Measurements from ENCODE around the gene PTRH2.
"Not testable (repeated sequence)": the region's sequence is repeated elsewhere in the genome, so short reads cannot be mapped to it uniquely, and the experiment has no call there.

PTRH2 gene

DNA sequence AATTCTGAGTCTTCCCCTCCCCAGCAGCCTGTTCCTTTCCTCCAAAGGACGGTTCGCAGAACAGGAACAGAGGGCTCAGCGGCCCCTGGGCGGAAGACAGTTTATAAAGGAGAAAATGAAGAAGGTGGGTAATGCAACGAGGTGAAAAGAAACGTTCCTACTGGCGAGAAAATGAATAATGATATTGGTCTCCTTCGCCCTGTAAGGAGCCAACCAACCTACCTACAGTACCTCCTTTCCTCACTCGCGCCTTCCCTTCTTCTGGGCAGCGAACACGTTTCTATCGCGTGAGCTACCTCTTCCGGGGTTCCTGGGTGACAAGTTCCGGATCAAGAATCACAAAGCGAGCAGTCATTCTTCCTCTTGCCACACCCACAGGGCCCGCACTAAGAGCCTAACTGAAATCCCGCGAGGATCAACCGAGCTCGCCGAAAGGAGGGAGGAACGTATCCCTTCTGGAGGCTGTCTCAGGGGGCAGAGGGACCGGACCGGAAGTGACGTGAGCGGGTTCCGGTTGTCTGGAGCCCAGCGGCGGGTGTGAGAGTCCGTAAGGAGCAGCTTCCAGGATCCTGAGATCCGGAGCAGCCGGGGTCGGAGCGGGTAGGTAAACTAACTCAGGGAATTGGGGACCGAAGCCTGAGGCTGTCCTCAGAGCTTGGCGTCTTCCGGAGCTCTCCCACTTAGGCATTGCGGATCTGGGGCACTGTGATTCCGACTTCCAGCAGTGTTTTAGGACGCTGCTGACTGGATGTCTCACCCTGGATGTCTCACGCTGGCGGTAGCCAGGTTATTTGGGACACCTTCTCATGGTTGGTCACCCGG lies at the start of gene PTRH2, which contains the start of gene VMP1:
TSS of gene PTRH2 (minus strand) at position 282 of the 822 bp plus-strand sequence. CDS start 9,452 bp downstream, outside the sequence.
TSS of gene VMP1 (plus strand) at position 506 of the 822 bp plus-strand sequence. CDS start 23,793 bp downstream, outside the sequence.
- H3K4me2 ChIP-seq (ENCODE audit: low read length), result peak within 1 kb of the TSS; percentile 84
- H3K4me3 ChIP-seq (ENCODE audit: low read length), result peak within 1 kb of the TSS; percentile 90
- peaks cover 34% of the 10 kb centered on the region for H3K4me1 ChIP-seq (ENCODE audit: control insufficient read depth, low read length)
- 0 out of 2 replicates have a peak, but pooled peaks cover 3% of the 10 kb centered on the region for H3F3A ChIP-seq (ENCODE audit: control insufficient read depth, insufficient read depth)
- H3K36me3 ChIP-seq (ENCODE audit: control insufficient read depth, low read length), result peaks cover 40% of the 10 kb centered on the region
- peaks cover 13% of the 10 kb centered on the region; the same call in 1 of the 2 replicates for H4K20me1 ChIP-seq (ENCODE audit: control insufficient read depth, insufficient read depth, low read depth, low read length)
- H3K27me3 ChIP-seq (ENCODE audit: control insufficient read depth, low read length), result no peaks in the 10 kb centered on the region
- no peak for TF ChIP-seq EZH2phosphoT487 (IDR thresholded peaks at IDR 0.05; ENCODE audit: borderline replicate concordance, low read length)
- TF ChIP-seq, protein P1, sequence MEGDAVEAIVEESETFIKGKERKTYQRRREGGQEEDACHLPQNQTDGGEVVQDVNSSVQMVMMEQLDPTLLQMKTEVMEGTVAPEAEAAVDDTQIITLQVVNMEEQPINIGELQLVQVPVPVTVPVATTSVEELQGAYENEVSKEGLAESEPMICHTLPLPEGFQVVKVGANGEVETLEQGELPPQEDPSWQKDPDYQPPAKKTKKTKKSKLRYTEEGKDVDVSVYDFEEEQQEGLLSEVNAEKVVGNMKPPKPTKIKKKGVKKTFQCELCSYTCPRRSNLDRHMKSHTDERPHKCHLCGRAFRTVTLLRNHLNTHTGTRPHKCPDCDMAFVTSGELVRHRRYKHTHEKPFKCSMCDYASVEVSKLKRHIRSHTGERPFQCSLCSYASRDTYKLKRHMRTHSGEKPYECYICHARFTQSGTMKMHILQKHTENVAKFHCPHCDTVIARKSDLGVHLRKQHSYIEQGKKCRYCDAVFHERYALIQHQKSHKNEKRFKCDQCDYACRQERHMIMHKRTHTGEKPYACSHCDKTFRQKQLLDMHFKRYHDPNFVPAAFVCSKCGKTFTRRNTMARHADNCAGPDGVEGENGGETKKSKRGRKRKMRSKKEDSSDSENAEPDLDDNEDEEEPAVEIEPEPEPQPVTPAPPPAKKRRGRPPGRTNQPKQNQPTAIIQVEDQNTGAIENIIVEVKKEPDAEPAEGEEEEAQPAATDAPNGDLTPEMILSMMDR (IDR thresholded peaks at IDR 0.05; ENCODE audit: low read depth, low read length, poor library complexity, severe bottlenecking), result no peak
- no peaks in the 10 kb centered on the region for H3K9me2 ChIP-seq (replicated peaks; ENCODE audit: control insufficient read depth, low read length)
- H3K9me3 ChIP-seq (ENCODE audit: control insufficient read depth, insufficient read depth, low read length), result no peaks in the 10 kb centered on the region
- peaks cover 99% of the 10 kb centered on the region for H3K79me2 ChIP-seq (ENCODE audit: control insufficient read depth, low read length)
- H3K27ac ChIP-seq (ENCODE audit: low read depth, low read length), result peak within 1 kb of the TSS; percentile 84

DNA sequence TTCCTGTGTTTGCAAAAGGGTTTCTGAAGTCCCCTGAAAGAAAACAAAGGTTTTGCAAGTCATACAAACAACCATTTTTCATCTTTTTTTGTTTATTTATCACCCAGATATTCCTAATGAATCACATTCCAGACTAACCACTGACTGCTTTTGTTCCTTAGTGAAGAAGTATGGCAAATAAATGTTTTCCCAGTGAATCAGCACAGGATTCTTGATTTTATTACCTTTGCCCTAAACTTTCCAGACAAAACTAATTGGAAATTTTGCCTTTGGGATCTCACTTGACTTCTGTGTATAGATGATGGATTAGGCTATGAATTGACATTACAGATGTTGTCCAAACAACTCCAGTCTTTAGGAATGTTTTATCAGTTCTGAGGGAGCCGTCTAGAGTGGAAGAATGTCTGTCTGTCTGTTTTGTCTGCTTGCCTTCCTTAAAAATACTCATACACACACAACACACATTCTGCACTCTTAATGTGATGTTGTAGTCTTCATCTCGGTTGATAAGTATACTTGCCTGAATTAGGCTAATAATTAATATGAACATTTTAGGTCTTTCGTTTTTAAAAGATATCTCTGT lies 49.1 kb upstream of the PTRH2 start:
- H3K27me3 ChIP-seq (ENCODE audit: control insufficient read depth, low read length), result no peaks in the 10 kb centered on the region
- H3K9me3 ChIP-seq (ENCODE audit: control insufficient read depth, insufficient read depth, low read length), result peaks cover 5% of the 10 kb centered on the region; the same call in 1 of the 2 replicates
- H3K4me1 ChIP-seq (ENCODE audit: control insufficient read depth, low read length), result peaks cover 32% of the 10 kb centered on the region
- TF ChIP-seq, protein P1 (IDR thresholded peaks at IDR 0.05; ENCODE audit: low read depth, low read length, poor library complexity, severe bottlenecking), result no peak
- TF ChIP-seq EZH2phosphoT487 (IDR thresholded peaks at IDR 0.05; ENCODE audit: borderline replicate concordance, low read length), result no peak
- no peak overlapping the region for H3K4me3 ChIP-seq (ENCODE audit: low read length)
- no peaks in the 10 kb centered on the region; the same call in 1 of the 2 replicates for H3K79me2 ChIP-seq (ENCODE audit: control insufficient read depth, low read length)
- no peaks in the 10 kb centered on the region for H3K9me2 ChIP-seq (replicated peaks; ENCODE audit: control insufficient read depth, low read length)
- no peak overlapping the region for H3K27ac ChIP-seq (ENCODE audit: low read depth, low read length)
- H3K4me2 ChIP-seq (ENCODE audit: low read length), result no peak overlapping the region
- H3K36me3 ChIP-seq (ENCODE audit: control insufficient read depth, low read length), result peaks cover 9% of the 10 kb centered on the region
- no peaks in the 10 kb centered on the region for H4K20me1 ChIP-seq (ENCODE audit: control insufficient read depth, insufficient read depth, low read depth, low read length)
- H3F3A ChIP-seq (ENCODE audit: control insufficient read depth, insufficient read depth), result peaks cover 11% of the 10 kb centered on the region

DNA sequence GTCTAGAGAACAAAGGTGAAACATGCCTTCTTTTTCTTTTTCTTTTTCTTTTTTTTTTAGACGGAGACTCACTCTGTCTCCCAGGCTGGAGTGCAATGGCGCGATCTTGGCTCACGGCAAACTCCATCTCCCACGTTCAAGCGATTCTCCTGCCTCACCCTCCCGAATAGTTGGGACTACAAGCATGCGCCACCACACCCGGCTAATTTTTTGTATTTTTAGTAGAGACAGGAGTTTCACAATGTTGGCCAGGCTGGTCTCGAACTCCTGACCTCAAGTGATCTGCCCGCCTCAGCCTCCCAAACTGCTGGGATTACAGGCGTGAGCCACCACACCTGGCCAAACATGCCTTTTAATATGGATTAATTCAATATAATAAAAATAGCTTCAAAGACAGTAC lies 47.8 kb upstream of the PTRH2 start:
- H3K4me3 ChIP-seq (ENCODE audit: low read length); H3K36me3 ChIP-seq (ENCODE audit: control insufficient read depth, low read length); H4K20me1 ChIP-seq (ENCODE audit: control insufficient read depth, insufficient read depth, low read depth, low read length); H3K79me2 ChIP-seq (ENCODE audit: control insufficient read depth, low read length); H3K4me2 ChIP-seq (ENCODE audit: low read length); H3K27me3 ChIP-seq (ENCODE audit: control insufficient read depth, low read length); H3K27ac ChIP-seq (ENCODE audit: low read depth, low read length); H3K9me3 ChIP-seq (ENCODE audit: control insufficient read depth, insufficient read depth, low read length); H3K9me2 ChIP-seq (replicated peaks; ENCODE audit: control insufficient read depth, low read length): not testable (repeated sequence)
- Histone ChIP-seq H3K4me1 (ENCODE audit: control insufficient read depth, low read length) (peaks cover 45% of the 10 kb centered on the region), H3F3A (ENCODE audit: control insufficient read depth, insufficient read depth) (peaks cover 17% of the 10 kb centered on the region)

DNA sequence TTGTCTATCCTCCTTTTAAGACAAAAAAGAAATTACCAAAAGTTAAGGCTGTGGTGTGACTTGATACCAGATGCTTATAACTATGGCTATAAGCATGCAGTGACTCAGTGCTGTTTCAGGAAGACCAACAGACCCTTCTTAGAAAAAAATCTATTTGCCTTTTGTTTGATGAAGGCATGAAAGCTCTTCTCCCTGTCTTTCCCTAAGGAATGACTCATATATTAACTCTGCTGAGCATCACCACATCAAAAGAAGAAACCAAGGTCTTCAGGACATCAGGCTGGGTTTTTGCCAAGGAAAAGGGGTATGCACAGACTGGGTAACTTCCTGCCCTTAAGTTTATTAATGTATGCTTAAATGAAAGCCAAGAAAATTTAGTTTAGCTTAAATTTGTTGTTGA lies 47.3 kb upstream of the PTRH2 start:
- no peak for TF ChIP-seq EZH2phosphoT487 (IDR thresholded peaks at IDR 0.05; ENCODE audit: borderline replicate concordance, low read length)
- TF ChIP-seq, protein P1 (IDR thresholded peaks at IDR 0.05; ENCODE audit: low read depth, low read length, poor library complexity, severe bottlenecking), result no peak
- Histone ChIP-seq H3K27ac (ENCODE audit: low read depth, low read length) (no peak overlapping the region), H3K4me3 (ENCODE audit: low read length) (no peak overlapping the region), H3K9me2 (replicated peaks; ENCODE audit: control insufficient read depth, low read length) (no peaks in the 10 kb centered on the region), H3K9me3 (ENCODE audit: control insufficient read depth, insufficient read depth, low read length) (peaks cover 5% of the 10 kb centered on the region; the same call in 1 of the 2 replicates), H3K27me3 (ENCODE audit: control insufficient read depth, low read length) (no peaks in the 10 kb centered on the region), H3K36me3 (ENCODE audit: control insufficient read depth, low read length) (peaks cover 9% of the 10 kb centered on the region), H4K20me1 (ENCODE audit: control insufficient read depth, insufficient read depth, low read depth, low read length) (no peaks in the 10 kb centered on the region), H3K79me2 (ENCODE audit: control insufficient read depth, low read length) (no peaks in the 10 kb centered on the region; the same call in 1 of the 2 replicates), H3K4me1 (ENCODE audit: control insufficient read depth, low read length) (peaks cover 50% of the 10 kb centered on the region), H3F3A (ENCODE audit: control insufficient read depth, insufficient read depth) (peaks cover 22% of the 10 kb centered on the region), H3K4me2 (ENCODE audit: low read length) (no peak overlapping the region)

All from DOHH2 (cell line).